OCI-LY1 (cell line): ENCODE results near the gene TPRX1.

Experiments
- H2AFZ ChIP-seq: fragments of 200-600 bp; sonication (generic), shearing (Covaris generic); 2 replicates; pipeline ENCODE4 v1.6.0; 2014; ENCODE audit warnings: antibody characterized with exemption, mild to moderate bottlenecking, low read length
- H3F3A ChIP-seq: fragments of 200-600 bp; sonication (generic), shearing (Covaris generic); 2 replicates; pipeline ENCODE4 v1.6.0; 2014; ENCODE audit warnings: mild to moderate bottlenecking, antibody characterized with exemption, low read length, moderate library complexity; ENCODE audit not compliant: insufficient read depth
- H3K27ac ChIP-seq: fragments of 200-600 bp; sonication (generic); 2 replicates; pipeline ENCODE4 v1.5.1; 2014; ENCODE audit warnings: low read length, mixed run types, mild to moderate bottlenecking, low read depth; ENCODE audit not compliant: poor library complexity, severe bottlenecking
- H3K27me3 ChIP-seq: fragments of 200-600 bp; sonication (generic); 2 replicates; pipeline ENCODE4 v1.6.0; 2014; ENCODE audit warnings: antibody characterized with exemption, mild to moderate bottlenecking, low read length, moderate library complexity; ENCODE audit not compliant: insufficient read depth
- H3K36me3 ChIP-seq: fragments of 200-600 bp; sonication (generic); 2 replicates; pipeline ENCODE4 v1.6.1; 2014; ENCODE audit warnings: mild to moderate bottlenecking, antibody characterized with exemption, low read length, moderate library complexity, mixed read lengths; ENCODE audit not compliant: insufficient read depth
- H3K4me1 ChIP-seq: fragments of 200-600 bp; sonication (generic); 2 replicates; pipeline ENCODE4 v1.5.1; 2014; ENCODE audit warnings: mild to moderate bottlenecking, low read length, moderate library complexity; ENCODE audit not compliant: insufficient read depth, severe bottlenecking
- H3K4me2 ChIP-seq: fragments of 200-600 bp; sonication (generic), shearing (Covaris generic); 2 replicates; pipeline ENCODE4 v1.6.1; 2014; ENCODE audit warnings: low read length
- H3K4me3 ChIP-seq: fragments of 200-600 bp; sonication (generic); 2 replicates; pipeline ENCODE4 v1.5.1; 2014; ENCODE audit warnings: low read length, low read depth, mild to moderate bottlenecking, mixed read lengths; ENCODE audit not compliant: poor library complexity, severe bottlenecking
- H3K79me2 ChIP-seq: fragments of 200-600 bp; shearing (Covaris generic); 2 replicates; pipeline ENCODE4 v1.6.1; 2016; ENCODE audit warnings: mixed run types, low read length, mixed read lengths; ENCODE audit not compliant: insufficient read depth
- H3K9ac ChIP-seq: fragments of 200-600 bp; sonication (generic), shearing (Covaris generic); 2 replicates; pipeline ENCODE4 v1.6.1; 2014; ENCODE audit warnings: mild to moderate bottlenecking, low read length, mixed read lengths
- H3K9me2 ChIP-seq: fragments of 200-600 bp; sonication (generic), shearing (Covaris generic); 2 replicates; pipeline ENCODE4 v1.6.1; 2014; ENCODE audit warnings: low read depth, mild to moderate bottlenecking, low read length, mixed read lengths
- H3K9me3 ChIP-seq: fragments of 200-600 bp; shearing (Covaris generic); 2 replicates; pipeline ENCODE4 v1.6.1; 2014; ENCODE audit warnings: low read length, mixed read lengths
- H4K20me1 ChIP-seq: fragments of 200-600 bp; sonication (generic), shearing (Covaris generic); 2 replicates; pipeline ENCODE4 v1.6.0; 2016; ENCODE audit warnings: mild to moderate bottlenecking, low read length; ENCODE audit not compliant: insufficient read depth
- CTCF ChIP-seq: fragments of 200-600 bp; sonication (generic), shearing (Covaris generic); IDR thresholded peaks from 2 replicates; pipeline ENCODE4 v1.5.1; 2017; ENCODE audit warnings: mild to moderate bottlenecking, antibody characterized with exemption, low read length, moderate library complexity, mixed read lengths
- EZH2 ChIP-seq: fragments of 200-600 bp; sonication (generic), shearing (Covaris generic); IDR thresholded peaks from 2 replicates; pipeline ENCODE4 v1.8.0; 2017; ENCODE audit warnings: borderline replicate concordance, mixed run types, mild to moderate bottlenecking, antibody characterized with exemption, low read length, moderate library complexity, mixed read lengths

The TPRX1 gene

DNA sequence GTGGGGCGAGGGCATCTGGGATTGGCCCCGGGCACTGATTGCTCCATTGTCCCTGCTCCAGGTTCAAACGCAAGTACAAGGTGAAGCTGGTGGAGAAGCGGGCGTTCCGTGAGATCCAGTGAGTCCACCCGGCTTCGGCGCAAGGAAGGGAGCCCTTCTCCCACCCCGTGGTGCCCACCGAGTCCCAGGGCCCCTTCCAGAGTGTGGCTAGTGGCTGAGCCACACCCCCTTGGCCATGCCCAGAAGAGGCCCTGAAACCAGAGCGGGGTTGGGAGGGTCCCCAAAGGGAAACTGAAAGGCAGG, 47.8 kb downstream of the TPRX1 start:
- Histone ChIP-seq H3K9me3 (no peaks in the 10 kb centered on the region), H3K9ac (no peak overlapping the region), H4K20me1 (no peaks in the 10 kb centered on the region), H3K36me3 (peaks cover 74% of the 10 kb centered on the region), H3K9me2 (no peaks in the 10 kb centered on the region), H3F3A (no peaks in the 10 kb centered on the region), H3K4me2 (no peak overlapping the region), H3K27me3 (no peaks in the 10 kb centered on the region), H3K79me2 (no peaks in the 10 kb centered on the region), H3K4me1 (no peaks in the 10 kb centered on the region), H2AFZ (no peak overlapping the region), H3K4me3 (no peak overlapping the region), H3K27ac (no peak overlapping the region)
- TF ChIP-seq CTCF (no peak), EZH2 (no peak)

- H3K4me2 ChIP-seq = no peak overlapping the region
- no peaks in the 10 kb centered on the region for H4K20me1 ChIP-seq
- no peaks in the 10 kb centered on the region for H3F3A ChIP-seq
- H3K9me3 ChIP-seq = no peaks in the 10 kb centered on the region
- H3K4me1 ChIP-seq = no peaks in the 10 kb centered on the region
- no peaks in the 10 kb centered on the region for H3K9me2 ChIP-seq
- no peak overlapping the region for H3K4me3 ChIP-seq
- no peaks in the 10 kb centered on the region for H3K79me2 ChIP-seq
- no peak overlapping the region for H2AFZ ChIP-seq
- no peaks in the 10 kb centered on the region for H3K27me3 ChIP-seq
- no peak overlapping the region for H3K27ac ChIP-seq
- H3K9ac ChIP-seq = no peak overlapping the region
- peaks cover 80% of the 10 kb centered on the region for H3K36me3 ChIP-seq
- TF ChIP-seq EZH2 (no peak), CTCF (no peak)
Observed at GRCh38 chr19:47755762-47756626, 48.4 kb downstream of the TPRX1 start.

- H3K36me3 ChIP-seq = peaks cover 88% of the 10 kb centered on the region
Observed at GRCh38 chr19:47755065-47755761, 49.1 kb downstream of the TPRX1 start.

More at GRCh38 chr19:47755065-47755761, 49.1 kb downstream of the TPRX1 start:
- H3K4me2 ChIP-seq = no peak overlapping the region
- H3K4me3 ChIP-seq = no peak overlapping the region
- no peak overlapping the region for H3K27ac ChIP-seq
- H3K79me2 ChIP-seq = no peaks in the 10 kb centered on the region
- no peaks in the 10 kb centered on the region for H3K9me2 ChIP-seq
- H4K20me1 ChIP-seq = no peaks in the 10 kb centered on the region
- H3K27me3 ChIP-seq = no peaks in the 10 kb centered on the region
- no peaks in the 10 kb centered on the region for H3K9me3 ChIP-seq
- H3F3A ChIP-seq = no peaks in the 10 kb centered on the region
- TF ChIP-seq CTCF (no peak), EZH2 (no peak)
- H2AFZ ChIP-seq = no peak overlapping the region
- H3K9ac ChIP-seq = no peak overlapping the region
- H3K4me1 ChIP-seq = no peaks in the 10 kb centered on the region
